HCT116 (cell line): ENCODE measurements around the gene ERC2.

ENCODE experiments used
- ATF3 ChIP-seq: IDR thresholded peaks from 2 replicates; pipeline ENCODE4 v1.6.1; 2012
- CEBPB ChIP-seq: IDR thresholded peaks from 2 replicates; pipeline ENCODE4 v1.6.1; 2012; ENCODE audit warnings: low read depth
- MAX ChIP-seq: IDR thresholded peaks from 2 replicates; pipeline ENCODE4 v1.6.1; 2012
- POLR2A ChIP-seq: IDR thresholded peaks from 2 replicates; pipeline ENCODE4 v1.7.0; 2011; ENCODE audit warnings: borderline replicate concordance; ENCODE audit not compliant: insufficient read depth, insufficient read length; ENCODE audit errors: extremely low read depth
- SP1 ChIP-seq: IDR thresholded peaks from 2 replicates; pipeline ENCODE4 v1.6.1; 2012; ENCODE audit warnings: low read depth
- SRF ChIP-seq: IDR thresholded peaks from 2 replicates; pipeline ENCODE4 v1.6.1; 2012; ENCODE audit warnings: low read depth
- YY1 ChIP-seq: IDR thresholded peaks from 2 replicates; pipeline ENCODE4 v1.6.1; 2011; ENCODE audit warnings: low read length, low read depth, moderate library complexity, mild to moderate bottlenecking; ENCODE audit not compliant: insufficient replicate concordance; ENCODE audit errors: extremely low read depth
- TF ChIP-seq, protein P1 (sequence below), 3 experiments: fragments of 200-600 bp in 1 of 3; sonication (generic) in 1 of 3; IDR thresholded peaks in 2 of 3; conservative IDR thresholded peaks in 1 of 3; 2 replicates each; pipeline ENCODE4 v1.5.1; 2012 to 2017; ENCODE audit warnings: low read depth in 2 of 3, low read length in 2 of 3, antibody characterized with exemption in 1 of 3, borderline replicate concordance in 1 of 3, control low read depth in 1 of 3, mild to moderate bottlenecking in 1 of 3, mixed read lengths in 1 of 3, mixed run types in 1 of 3, moderate library complexity in 1 of 3; ENCODE audit not compliant: insufficient read depth in 1 of 3

DNA sequence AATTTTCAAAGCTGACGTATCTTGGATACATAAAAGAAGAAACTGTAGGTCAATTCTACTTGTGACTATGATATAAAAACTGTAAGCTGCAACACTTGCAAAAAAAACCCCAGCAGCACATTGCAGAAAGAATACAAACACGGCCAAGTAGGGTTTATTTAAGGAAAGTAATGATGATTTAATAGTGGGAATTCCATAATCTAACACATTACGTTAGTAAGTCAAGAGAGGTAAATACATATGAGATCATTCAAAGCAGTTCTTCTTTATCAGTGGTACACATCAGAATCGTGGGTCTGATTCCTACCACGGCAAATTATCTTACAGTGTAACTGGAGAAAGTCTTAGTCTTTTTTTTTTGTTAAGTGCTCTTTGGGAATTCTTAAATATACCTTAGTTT lies 688.7 kb downstream of the ERC2 start:
- TF ChIP-seq POLR2A: no peak
- TF ChIP-seq, protein P1, sequence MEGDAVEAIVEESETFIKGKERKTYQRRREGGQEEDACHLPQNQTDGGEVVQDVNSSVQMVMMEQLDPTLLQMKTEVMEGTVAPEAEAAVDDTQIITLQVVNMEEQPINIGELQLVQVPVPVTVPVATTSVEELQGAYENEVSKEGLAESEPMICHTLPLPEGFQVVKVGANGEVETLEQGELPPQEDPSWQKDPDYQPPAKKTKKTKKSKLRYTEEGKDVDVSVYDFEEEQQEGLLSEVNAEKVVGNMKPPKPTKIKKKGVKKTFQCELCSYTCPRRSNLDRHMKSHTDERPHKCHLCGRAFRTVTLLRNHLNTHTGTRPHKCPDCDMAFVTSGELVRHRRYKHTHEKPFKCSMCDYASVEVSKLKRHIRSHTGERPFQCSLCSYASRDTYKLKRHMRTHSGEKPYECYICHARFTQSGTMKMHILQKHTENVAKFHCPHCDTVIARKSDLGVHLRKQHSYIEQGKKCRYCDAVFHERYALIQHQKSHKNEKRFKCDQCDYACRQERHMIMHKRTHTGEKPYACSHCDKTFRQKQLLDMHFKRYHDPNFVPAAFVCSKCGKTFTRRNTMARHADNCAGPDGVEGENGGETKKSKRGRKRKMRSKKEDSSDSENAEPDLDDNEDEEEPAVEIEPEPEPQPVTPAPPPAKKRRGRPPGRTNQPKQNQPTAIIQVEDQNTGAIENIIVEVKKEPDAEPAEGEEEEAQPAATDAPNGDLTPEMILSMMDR (IDR thresholded peaks at IDR 0.05 in 2 of 3, conservative IDR thresholded peaks at IDR 0.05 in 1 of 3; ENCODE audit: borderline replicate concordance in 1 of 3, insufficient read depth in 1 of 3, low read depth in 2 of 3, low read length in 2 of 3): no peak
- TF ChIP-seq ATF3: no peak
- no peak for TF ChIP-seq YY1
- no peak for TF ChIP-seq SP1
- no peak for TF ChIP-seq MAX
- TF ChIP-seq CEBPB: no peak
- no peak for TF ChIP-seq SRF
